Right lobe of liver (tissue), 6 donors: ENCODE measurements around the gene LBR. TPM values are rescaled to one million over a fixed set of nuclear protein-coding genes. Genes with fewer than 3 reads are reported as not detected.

Experiments
- ATAC-seq, 4 donors: fragments of 200-7000 bp; cut with Tn5 transposase; one replicate each; pipeline ENCODE4 v1.9.1; 2020; ENCODE audit warnings: mild to moderate bottlenecking in 4 of 4, moderate library complexity in 4 of 4
- DNase-seq, 3 donors: peaks; one replicate each; pipeline ENCODE4 v3.0.0-alpha.2; 2020
- H3K27ac ChIP-seq, 3 donors: fragments of 200-600 bp; one replicate each; pipeline ENCODE4 v1.8.0; 2022
- H3K27me3 ChIP-seq, 2 donors: fragments of 200-600 bp; one replicate each; pipeline ENCODE4 v1.8.0; 2022
- H3K36me3 ChIP-seq, 4 donors: fragments of 200-600 bp; sonication (generic) in 1 of 4; one replicate each; pipeline versions ENCODE4 v1.5.1 to v1.8.0; 2017 to 2022; ENCODE audit warnings: control low read depth in 1 of 4
- H3K4me1 ChIP-seq, 4 donors: fragments of 200-600 bp; sonication (generic) in 1 of 4; one replicate each; pipeline versions ENCODE4 v1.5.1 to v1.8.0; 2017 to 2022; ENCODE audit warnings: control low read depth in 1 of 4
- H3K4me3 ChIP-seq, 3 donors: fragments of 200-600 bp; one replicate each; pipeline ENCODE4 v1.8.0; 2022
- H3K9me3 ChIP-seq, 4 donors: fragments of 200-600 bp; sonication (generic) in 1 of 4; one replicate each; pipeline versions ENCODE4 v1.5.1 to v1.8.0; 2017 to 2022; ENCODE audit warnings: control low read depth in 1 of 4
- CTCF ChIP-seq, 4 donors: fragments of 200-600 bp in 3 of 4; fragments of 450-650 bp in 1 of 4; IDR thresholded peaks; one replicate each; pipeline versions ENCODE4 v1.5.1 to v1.8.0; 2016 to 2022; ENCODE audit warnings: antibody characterized with exemption in 4 of 4, mild to moderate bottlenecking in 2 of 4
- POLR2A ChIP-seq: fragments of 450-650 bp; IDR thresholded peaks from one replicate; pipeline ENCODE4 v1.6.1; 2017; ENCODE audit warnings: antibody characterized with exemption, mild to moderate bottlenecking
- WGBS: methylation state at CpG from one replicate; pipeline ENCODE4 v1.1.6; 2018; ENCODE audit warnings: low coverage, low lambda C conversion rate; ENCODE audit not compliant: insufficient coverage; ENCODE audit errors: missing lambda C conversion rate; 5-methylcytosine and 5-hydroxymethylcytosine counted together
- intact Hi-C, 2 donors: fragments of 100-400 bp; cut with DNase I; formaldehyde crosslinking; loops; one replicate each; pipeline versions ENCODE4 v1.11.2 to v1.14.1; 2022
- total RNA-seq, 6 experiments: library from RNA; depleted of rRNA in 2 of 6; stranded (reverse); fragments of >200 nt in 2 of 6; fragmentation: NEBNext Ultra II Directional in 3 of 6; extraction: Animal tissue kit (Norgen Biotek cat#: 25700) in 3 of 6; gene quantifications; one replicate each; pipeline versions ENCODE4 v1.1.0 to v1.2.4, GENCODE V29; 2016 to 2023
- donor health status: DM: no; HTN: yes; CAD: no.
- donor health status: DM: no; HTN: no; CAD: no.
- donor health status: DM: no; HTN: no; CAD: no.
- donor health status: DM: no; HTN: yes; CAD: no.
- donor health status: DM: no; HTN: yes; CAD: no.

Gene LBR
- total RNA-seq, 6 experiments from 2014 or later = 21.9 to 41.8 (median 31.4) TPM

GRCh38 chr1:225354906-225355305 lies 72.9 kb downstream of the LBR start:
- ATAC-seq (peak; percentile 86 to 96 (median 94)), DNase-seq (peak in 1 of 3 donors; percentile 25)
- no peaks in the 10 kb centered on the region for H3K9me3 ChIP-seq
- H3K27ac ChIP-seq = no peak overlapping the region
- no peaks in the 10 kb centered on the region for H3K36me3 ChIP-seq
- intact Hi-C loops = no loop called here
- WGBS = 16% methylated on average over 3 of the region's 3 CpGs
- no peaks in the 10 kb centered on the region for H3K27me3 ChIP-seq
- H3K4me3 ChIP-seq = no peak overlapping the region
- peaks cover 0 to 11% (median 2%) of the 10 kb centered on the region in 4 donors for H3K4me1 ChIP-seq
- TF ChIP-seq CTCF (IDR thresholded peaks at IDR 0.05) (no peak), POLR2A (no peak)

Other genes starting within 250 kb of the LBR start
- gene ENAH, start 225.1 kb upstream of the LBR start, total RNA-seq = 10 to 100 TPM in 5 of 6 experiments, 1 to 10 TPM in 1; 9.0 to 33.2 (median 20.8) TPM